GM12892 (cell line): Measurements from ENCODE around the gene FBXL7.

Experiments used
- POLR2A ChIP-seq: IDR thresholded peaks from 2 replicates; pipeline ENCODE4 v1.6.1; 2011; ENCODE audit warnings: low read depth, low read length, control low read depth
- POLR2AphosphoS5 ChIP-seq: IDR thresholded peaks from 2 replicates; pipeline ENCODE4 v1.6.1; 2011; ENCODE audit warnings: low read depth, low read length, control low read depth
- TAF1 ChIP-seq: IDR thresholded peaks from 2 replicates; pipeline ENCODE4 v1.6.1; 2011; ENCODE audit warnings: low read depth, mild to moderate bottlenecking, control low read depth, low read length, borderline replicate concordance

DNA sequence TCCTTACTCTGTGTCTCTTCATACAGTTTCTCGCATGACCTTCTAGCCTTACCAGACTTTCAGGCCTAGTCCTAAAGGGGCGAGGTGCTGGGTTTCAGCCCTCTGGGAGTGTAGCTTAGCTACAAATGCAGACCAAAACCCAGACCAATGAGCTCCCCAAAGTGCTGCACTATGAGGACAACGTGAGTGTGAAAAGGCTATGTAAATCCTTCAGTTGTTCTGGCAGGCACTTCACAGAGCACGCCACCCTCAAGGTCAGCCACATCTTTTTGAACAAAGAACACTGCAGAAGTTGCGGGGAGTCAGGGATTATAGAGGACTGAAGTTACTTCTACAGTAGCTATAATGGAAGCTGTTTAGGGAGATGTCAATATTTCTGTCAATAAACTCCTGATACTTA lies 377.9 kb downstream of the FBXL7 start:
- TF ChIP-seq TAF1 (no peak), POLR2A (no peak), POLR2AphosphoS5 (no peak)
